HG03196 (cell line): ENCODE data around the gene PCBP2.
A peak's percentile ranks its signal among the peaks of the same experiment; 100 is the strongest.
"Not testable (repeated sequence)": the region's sequence is repeated elsewhere in the genome, so short reads cannot be mapped to it uniquely, and the experiment has no call there.

ENCODE experiments used
- ATAC-seq: cut with Tn5 transposase; IDR thresholded peaks from one replicate; pipeline ENCODE4 v1.9.1; 2021; ENCODE audit not compliant: unreplicated experiment

PCBP2 gene

DNA sequence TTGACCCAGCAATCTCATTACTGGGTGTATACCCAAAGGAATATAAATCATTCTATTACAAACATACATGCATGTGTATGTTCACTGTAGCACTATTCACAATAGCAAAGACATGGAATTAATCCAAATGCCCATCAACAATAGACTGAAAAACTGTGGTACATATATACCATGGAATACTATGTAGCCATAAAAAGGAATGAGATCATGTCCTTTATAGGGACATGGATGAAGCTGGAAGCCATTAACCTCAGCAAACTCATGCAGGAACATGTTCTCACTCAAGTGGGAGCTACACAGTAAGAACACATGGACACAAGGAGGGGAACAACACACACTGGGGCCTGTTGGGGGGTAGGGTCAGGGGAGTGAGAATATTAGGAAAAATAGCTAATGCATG lies 12.3 kb upstream of the PCBP2 start:
- not testable (repeated sequence) for ATAC-seq

DNA sequence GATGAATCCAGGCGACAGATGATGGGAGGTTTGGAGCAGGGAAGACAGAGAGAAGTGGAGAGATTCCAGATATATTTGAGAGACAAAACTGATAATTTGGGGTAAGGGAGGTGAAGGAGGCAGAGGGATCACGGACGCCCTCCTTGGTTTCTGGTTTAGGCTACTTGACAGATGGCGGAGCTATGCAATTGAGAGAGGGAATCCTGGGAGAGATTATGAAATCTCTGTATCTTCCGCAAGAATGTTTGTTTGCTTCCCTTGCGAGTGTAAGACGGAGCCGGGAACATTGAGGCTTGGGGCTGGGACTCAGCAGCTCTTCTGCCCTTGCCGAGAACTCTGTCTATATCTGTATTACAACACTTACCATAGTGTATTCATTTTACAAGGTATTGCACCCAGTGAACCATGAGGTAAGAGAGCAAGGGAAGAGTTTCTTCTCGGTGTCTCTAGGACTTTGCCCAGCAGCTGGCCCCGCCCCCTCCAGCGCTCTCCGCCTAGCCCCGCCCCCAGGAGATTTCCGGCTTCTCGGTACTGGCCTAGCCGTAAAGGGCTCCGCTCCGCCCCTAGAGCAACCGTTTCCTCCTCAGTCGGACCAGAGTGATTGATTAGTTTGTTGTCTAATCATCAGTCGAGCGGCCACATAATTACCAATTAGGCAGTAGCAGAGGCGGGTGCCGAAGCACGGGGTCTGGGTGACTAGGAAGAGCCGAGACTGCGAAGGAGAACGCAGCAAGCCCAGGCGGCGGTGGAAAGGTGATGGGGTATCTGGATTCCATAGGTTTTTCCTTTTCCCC lies 10.7 kb upstream of the PCBP2 start, which contains the start of gene PRR13:
TSS of gene PRR13 (plus strand) at position 695 of the 794 bp plus-strand sequence. CDS start 981 bp downstream, outside the sequence.
- ATAC-seq, result peak; percentile 99

DNA sequence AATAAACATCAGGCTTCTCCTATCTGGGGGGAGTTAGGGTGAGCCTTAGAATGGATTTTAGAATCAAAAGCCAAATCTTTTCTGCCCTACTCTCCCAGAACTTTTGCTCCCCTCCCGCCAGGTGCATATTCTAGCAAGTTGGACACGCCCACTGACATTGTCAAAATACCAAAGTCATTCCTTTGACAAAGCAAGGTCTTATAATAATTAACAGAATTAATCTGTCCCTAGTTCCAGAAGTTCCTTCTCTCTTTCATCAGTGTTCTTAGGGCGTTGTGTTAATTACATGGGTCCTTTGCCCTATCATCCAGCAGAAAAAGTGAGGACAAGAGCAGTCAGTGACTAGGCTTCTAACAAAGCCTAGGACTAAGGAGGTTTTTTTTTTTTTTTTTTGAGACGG lies 7.9 kb upstream of the PCBP2 start:
- ATAC-seq, result no peak

DNA sequence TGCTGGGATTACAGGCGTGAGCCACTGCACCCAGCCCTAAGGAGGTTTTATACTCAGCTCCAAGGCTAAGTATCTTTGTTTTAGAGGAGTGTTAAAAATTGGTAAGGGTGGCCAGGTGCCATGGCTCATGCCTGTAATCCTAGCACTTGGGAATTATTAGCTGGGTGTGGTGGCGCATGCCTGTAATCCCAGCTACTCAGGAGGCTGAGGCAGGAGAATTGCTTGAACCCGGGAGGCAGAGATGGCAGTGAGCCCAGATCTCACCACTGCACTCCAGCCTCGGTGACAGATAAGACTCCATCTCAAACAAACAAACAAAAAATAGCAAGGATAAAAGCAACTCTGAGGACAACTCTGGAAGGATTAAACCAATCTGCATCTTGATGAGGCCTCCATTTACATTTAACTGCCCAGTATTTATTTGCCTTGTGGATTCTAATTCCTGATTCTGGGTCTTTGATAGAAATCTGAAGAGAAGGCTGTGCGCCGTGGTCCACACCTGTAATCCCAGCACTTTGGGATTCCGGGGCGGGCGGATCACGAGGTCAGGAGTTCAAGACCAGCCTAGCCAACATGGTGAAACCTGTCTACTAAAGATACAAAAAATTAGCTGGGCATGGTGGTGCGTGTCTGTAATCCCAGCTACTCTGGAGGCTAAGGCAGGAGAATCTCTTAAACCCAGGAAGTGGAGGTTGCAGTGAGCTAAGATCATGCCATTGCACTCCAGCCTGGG lies 7.1 kb upstream of the PCBP2 start:
- ATAC-seq, result not testable (repeated sequence)

DNA sequence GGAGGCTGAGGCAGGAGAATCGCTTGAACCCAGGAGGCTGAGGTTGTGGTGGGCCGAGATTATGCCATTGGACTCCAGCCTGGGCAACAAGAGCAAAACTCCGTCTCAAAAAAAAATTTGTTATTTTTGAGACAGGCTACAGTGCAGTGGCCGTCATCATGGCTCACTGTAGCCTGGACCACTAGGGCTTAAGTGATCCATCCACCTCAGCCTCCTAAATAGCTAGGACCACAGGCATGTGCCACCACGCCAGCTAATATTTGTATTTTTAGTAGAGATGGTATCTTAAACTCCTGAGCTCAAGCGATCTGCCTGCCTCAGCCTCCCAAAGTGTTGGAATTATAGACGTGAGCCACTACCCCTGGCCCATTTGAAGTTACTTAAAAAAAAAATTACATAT lies 966 bp upstream of the PCBP2 start:
- ATAC-seq, result no peak

DNA sequence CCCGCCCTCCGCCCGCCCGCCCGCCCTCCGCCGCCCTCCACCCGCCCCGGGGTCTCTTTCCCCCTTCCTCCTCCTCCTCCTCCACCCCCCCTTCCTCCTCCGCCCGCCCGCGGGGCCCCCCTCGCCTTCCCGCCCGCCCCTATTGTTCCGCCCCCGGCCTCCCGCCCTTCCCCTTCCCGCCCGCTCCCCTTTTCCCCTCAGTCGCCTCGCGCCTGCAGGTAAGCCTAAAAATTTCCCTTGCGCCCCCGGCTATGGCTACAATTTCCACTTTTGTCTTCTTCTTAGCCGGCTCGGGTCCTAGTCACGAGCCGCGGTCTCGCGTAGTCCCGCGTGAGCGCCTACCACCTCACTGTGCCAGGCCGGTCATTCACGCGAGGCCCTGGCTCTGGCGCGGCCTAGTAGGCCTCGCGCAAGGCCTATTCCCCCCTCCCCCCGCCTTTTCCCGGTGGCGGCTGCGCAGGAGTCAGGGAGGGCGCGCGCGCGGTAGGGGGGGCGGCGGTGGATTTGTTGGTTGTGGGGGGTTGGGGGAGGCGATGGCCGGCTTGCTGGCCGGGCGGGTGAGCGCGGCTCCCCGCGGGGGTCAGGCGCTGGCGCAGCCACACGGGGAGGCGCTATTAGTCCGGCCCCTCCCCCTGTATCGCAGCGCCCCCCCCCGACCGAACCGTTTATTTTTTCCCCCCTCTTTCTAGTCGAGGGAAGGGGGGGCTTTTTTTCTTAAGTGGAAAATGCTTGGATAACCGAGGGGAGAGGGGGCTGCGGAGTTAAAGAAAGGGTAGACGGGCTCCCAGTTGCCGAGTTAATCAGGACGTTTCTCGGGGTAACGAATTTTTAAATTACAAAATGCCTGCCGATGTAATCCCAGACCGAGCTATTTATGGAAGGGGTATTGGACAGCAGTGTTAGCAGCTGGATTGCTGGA lies 516 bp downstream of the PCBP2 start:
- ATAC-seq, result no peak

DNA sequence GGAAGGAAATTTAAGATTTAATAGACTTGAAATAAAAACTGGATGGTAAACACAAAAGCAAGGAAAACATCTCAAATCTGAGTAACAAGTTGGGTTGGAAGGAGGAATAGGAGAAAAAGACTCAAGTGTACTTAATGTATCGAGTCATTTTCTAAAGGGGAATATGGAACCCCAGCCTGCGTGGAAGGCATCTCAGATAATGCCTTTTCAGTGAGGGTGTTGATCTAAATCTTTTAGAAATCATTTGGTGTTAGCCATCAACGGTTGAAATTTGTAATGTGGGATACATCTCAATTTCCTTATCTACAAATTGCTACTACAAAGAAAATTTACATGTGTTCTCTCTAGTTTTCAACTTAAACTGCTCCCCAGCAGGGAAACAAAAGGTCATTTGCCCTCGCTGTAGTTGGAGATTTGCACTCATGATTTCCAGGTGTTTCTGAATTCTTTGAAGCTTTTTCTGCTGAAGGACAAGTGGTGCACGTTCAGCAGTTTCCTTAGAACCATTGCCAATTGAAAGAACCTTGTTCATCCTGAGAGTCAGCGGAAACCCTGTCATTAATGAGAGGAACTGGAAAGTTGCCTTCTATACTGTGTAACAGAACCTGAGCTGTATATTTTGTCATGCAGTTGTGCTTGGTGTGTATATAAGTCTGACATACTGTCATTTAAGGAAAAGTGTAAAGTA lies 2.2 kb downstream of the PCBP2 start:
- no peak for ATAC-seq

DNA sequence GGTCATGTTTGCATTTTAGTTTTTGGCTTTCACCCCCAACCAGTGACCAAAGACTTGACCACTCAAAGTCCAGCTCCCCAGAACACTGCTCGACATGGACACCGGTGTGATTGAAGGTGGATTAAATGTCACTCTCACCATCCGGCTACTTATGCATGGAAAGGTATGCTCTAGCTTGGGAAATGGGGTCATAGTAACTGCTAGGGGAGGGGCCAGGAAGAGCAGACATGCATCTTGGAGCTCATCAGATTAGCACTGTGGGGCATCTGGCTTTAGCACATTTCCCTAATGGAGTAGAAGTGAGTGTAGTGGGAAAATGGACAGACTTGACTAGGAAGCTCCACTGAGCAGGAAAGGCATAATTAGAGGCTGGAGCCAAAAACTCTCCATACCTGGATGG lies 2.8 kb downstream of the PCBP2 start:
- ATAC-seq, result no peak

DNA sequence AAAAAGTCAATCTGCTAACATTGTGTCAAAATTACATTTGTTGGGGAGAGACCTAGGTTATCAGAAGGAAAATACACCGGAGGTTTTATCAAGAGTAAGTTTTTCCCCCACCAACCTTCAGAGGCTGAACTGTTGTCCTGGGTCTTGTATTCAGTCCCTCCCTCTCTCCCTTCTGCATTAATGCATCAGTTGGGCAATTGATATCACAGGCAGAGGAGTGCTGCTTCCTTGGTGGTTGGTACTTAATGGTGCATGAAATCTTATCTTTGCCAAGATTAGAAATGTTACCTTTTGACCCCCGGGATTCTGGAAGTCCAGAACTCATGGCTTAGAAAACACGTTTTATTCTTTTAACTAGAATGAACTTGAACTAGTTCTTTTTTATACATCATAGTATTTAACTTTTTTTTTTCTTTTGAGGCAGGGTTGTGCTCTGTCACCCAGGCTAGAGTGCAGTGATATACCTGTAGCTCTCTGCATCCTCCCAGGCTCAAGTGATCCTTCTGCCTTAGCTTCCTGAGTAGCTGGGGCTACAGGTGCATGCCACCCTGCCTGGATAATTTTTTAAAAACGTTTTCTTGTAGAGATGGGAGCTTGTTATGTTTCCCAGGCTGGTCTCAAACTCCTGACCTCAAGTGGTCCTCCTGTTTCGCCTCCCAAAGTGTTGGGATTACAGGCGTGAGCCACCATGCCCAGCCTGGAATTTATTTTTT lies 4.9 kb downstream of the PCBP2 start:
- no peak for ATAC-seq

DNA sequence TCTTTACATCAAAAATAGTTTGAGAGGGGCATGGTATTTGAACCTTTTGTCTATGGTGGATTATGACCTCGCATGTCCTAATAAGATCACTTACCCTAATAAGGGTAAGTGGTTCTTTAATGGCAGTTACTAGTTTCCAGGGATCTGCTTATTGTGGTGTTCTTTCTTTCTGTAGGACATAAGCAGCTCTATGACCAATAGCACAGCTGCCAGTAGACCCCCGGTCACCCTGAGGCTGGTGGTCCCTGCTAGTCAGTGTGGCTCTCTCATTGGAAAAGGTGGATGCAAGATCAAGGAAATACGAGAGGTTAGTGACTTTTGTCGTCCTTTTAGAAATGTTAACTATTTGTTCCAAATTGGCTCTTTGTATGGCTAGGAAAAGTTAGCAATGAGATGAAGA lies 7.2 kb downstream of the PCBP2 start:
- ATAC-seq, result no peak

DNA sequence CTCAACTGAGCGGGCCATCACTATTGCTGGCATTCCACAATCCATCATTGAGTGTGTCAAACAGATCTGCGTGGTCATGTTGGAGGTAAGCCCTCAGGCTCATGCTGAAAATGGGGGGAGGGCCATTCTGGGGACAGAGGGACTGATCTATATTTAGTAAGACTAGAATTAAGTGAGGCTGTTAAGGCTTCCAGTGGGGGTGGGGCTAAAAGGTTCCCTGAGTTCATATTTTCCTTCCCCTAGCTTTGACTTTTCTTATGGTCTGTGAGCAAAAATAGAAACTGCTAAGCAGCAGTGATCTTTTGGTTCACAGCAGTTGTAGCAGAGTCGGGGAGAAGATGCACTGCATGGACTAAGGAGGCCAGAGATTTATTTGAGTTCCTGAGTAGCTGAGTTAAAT lies 9.2 kb downstream of the PCBP2 start:
- no peak for ATAC-seq

DNA sequence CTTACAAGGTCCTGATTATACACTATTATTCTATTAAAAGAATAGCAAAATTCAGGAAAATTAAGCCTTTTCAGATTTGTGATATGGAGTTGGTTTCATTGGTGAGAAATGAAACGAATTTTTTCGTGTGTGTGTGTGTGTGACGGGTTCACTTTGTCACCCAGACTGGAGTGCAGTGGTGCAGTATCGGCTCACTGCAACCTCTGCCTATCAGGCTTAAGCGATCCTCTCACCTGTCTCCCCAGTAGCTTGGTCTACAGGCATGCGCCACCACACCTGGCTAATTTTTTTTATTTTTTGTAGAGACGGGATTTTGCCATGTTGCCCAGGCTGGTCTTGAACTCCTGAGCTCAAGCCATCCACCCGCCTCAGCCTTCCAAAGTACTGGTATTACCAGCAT lies 9.7 kb downstream of the PCBP2 start:
- ATAC-seq, result no peak

DNA sequence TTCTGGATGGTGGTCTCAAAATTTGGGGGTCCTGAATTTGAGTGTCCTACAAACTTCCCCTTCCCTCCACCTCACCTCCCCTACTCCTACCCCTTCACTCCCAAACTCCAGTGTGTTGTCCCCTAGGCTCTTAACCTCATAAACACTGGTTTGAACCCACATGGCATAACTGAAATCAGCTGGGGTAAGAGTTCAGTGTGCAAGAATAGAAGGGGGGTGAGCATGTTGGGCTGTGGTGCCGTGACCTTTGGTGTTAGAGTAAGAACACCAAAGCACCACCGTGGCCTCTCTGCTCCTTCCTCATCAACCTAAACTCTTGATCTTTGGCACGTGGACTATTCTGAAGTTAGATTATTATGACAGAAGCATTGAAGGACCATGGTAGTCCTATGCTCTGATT lies 11.0 kb downstream of the PCBP2 start:
- ATAC-seq, result no peak

DNA sequence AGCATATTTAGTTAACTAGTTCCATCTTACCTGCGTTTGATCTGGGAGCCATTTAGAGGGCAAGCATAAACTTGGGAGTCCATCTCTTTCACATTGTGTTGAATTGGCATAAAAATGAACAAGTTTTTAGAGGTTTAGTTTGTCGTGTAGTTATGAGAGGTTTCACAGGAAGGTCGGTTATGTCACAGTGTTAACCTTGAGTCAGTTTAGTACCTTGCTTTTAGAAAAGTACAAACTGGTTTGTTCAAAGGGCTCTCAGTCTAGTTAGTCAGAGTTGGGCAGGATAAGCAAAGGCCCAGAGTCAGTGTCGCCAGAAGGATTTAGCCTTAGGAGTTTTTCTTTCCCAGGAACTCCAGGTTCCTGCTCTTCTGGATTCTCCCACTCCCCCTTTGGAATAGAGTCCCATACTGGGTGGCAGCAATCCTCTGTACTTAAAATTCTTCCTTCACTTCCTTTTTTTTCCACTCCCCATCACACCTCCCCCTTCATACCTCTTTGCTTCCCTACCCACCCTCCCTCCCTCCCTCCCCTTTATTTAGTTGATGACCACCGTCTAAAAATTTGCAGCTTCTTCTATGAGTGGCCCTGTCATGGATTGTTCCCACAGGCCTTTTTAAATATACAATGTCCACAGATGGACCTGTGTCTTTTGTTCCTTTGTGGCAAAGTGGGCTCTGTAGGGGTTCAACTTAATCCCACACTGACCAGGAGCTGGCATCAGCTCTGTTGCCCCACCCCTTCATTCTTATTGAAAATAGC lies 12.1 kb downstream of the PCBP2 start:
- ATAC-seq, result no peak

DNA sequence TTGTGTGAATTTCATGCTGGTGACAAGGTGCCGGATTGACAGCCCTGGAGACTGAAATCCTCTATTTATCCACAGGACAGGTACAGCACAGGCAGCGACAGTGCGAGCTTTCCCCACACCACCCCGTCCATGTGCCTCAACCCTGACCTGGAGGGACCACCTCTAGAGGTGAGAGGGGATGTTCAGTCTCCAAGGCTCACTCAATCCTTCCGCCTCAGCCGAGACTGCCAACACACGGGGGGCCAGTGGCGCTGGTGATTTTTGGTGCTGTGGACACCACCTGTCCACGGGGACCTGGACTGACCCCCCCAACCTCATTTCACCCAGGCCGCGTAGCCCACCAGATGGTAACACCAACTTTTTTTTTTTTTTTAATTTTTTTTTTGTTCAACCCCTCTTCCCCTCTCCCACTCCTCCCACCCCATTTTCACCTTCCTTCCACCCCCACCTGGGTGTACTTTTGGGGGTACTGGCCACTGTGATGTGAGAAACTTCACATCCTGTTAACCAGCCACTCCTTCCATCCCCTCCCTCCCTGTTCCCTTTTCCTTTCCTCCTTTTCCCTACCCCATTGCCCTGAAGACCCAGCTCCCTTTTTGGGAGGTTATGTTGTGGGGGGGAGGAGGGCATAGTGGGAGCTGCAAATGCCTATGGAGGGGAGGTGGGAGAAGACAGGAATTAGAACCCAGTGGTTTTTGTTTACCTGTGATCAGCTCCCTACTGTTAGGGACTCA lies 12.9 kb downstream of the PCBP2 start:
- ATAC-seq, result no peak

DNA sequence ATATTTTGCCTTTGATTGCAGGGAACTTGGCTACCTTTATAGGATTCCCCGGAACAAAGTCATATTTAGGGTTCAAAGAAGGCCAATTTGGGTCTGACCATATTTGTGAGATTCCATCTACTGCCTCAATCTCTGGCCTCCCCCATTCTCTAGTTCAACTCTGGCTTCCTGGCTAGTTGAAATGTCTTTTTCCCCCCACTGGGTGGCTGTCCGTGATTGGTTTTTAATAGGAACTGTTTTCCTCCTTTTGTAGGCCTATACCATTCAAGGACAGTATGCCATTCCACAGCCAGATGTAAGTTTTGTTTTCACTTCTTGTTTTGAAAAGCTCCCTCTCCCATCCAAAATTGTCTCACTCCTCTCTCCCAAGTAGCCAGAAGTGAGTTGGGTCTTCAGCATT lies 13.8 kb downstream of the PCBP2 start:
- ATAC-seq, result no peak

DNA sequence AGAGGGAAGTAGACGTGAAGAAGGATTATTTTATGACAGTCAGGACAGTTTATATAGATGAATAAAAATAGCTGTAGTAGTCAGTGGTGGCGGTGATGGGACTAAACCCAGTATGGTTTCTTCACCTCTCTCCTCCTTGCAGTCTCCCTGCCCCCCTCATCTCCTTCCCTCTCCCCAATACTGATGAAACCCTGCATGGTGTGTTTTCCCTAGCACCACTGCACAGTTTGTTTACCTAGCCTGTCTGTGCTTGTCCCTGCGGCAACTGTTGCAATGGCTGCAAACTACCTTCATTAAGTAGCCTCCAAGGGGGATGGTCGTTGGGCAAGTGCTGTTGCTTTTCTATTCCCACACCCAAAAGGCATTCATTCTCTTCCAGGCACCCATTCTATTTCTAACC lies 14.7 kb downstream of the PCBP2 start:
- no peak for ATAC-seq

DNA sequence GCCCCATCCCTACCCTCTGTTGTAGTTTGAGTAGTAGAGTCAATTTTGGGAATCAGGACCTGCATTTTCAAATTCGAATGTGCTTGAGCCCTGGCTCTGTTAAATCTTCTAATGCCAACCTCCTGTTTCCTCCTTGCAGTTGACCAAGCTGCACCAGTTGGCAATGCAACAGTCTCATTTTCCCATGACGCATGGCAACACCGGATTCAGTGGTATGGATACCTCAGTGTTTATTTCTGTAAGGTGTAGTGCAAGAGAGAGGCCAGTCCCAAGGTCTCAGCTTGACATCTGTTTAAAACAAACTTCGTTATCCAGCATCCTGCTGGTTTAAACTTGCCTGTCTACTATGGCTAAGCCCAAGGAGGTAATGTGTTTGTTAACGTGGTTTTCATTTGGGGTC lies 15.2 kb downstream of the PCBP2 start:
- no peak for ATAC-seq

DNA sequence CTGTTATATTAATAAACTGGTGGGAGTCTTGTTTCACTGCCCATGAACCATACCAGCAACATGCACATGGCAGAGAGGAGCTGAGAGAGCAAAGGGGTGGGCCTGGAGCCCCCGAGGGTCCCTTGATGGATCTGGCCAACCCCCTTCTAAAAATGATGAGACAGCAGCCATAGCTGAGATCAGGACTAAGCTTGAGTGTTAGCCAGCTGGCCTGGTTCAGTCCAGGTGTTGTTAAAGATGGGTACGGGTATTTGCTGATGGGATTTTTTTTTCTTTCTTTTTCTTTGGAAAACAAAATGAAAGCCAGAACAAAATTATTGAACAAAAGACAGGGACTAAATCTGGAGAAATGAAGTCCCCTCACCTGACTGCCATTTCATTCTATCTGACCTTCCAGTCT lies 16.0 kb downstream of the PCBP2 start:
- ATAC-seq, result no peak
